Measurements from ENCODE around the gene PACSIN1.

- TF ChIP-seq ZNF70 (CRISPR knock-in tag; IDR thresholded peaks at IDR 0.05) (no peak), TCF4 (CRISPR knock-in tag; IDR thresholded peaks at IDR 0.05; ENCODE audit: borderline replicate concordance) (no peak), ZFP3 (CRISPR knock-in tag; IDR thresholded peaks at IDR 0.05) (no peak), ISL1 (CRISPR knock-in tag; IDR thresholded peaks at IDR 0.05) (no peak), CREB5 (CRISPR knock-in tag; IDR thresholded peaks at IDR 0.05; ENCODE audit: low read depth) (no peak), ZC3H10 (CRISPR knock-in tag; IDR thresholded peaks at IDR 0.05) (no peak), GLIS3 (CRISPR knock-in tag; IDR thresholded peaks at IDR 0.05) (no peak), ZFP30 (CRISPR knock-in tag; IDR thresholded peaks at IDR 0.05) (no peak), CSRNP3 (CRISPR knock-in tag; IDR thresholded peaks at IDR 0.05) (no peak), PATZ1 (CRISPR knock-in tag; IDR thresholded peaks at IDR 0.05; ENCODE audit: borderline replicate concordance) (no peak)
Observed at GRCh38 chr6:34526241-34526972, 60.5 kb downstream of the PACSIN1 start.

Data from SK-N-SH treated with all-trans-retinoic acid at 6 μM for 48 hours (cell line).